Stimulated activated CD4-positive, alpha-beta T cell treated with anti-CD3 and anti-CD28 coated beads, Interleukin-2, amount 100 ng/mL, for 48 hours (primary cell): Measurements from ENCODE around the gene ABCG1.

ENCODE experiments used
- DNase-seq, 2 donors: peaks; one replicate each; pipeline ENCODE4 v3.0.0-alpha.2; 2020

ABCG1 gene

GRCh38 chr21:42336054-42336453 lies 117.1 kb downstream of the ABCG1 start:
- DNase-seq = no peak

GRCh38 chr21:42337276-42337675 lies 118.3 kb downstream of the ABCG1 start:
- DNase-seq = no peak

DNA sequence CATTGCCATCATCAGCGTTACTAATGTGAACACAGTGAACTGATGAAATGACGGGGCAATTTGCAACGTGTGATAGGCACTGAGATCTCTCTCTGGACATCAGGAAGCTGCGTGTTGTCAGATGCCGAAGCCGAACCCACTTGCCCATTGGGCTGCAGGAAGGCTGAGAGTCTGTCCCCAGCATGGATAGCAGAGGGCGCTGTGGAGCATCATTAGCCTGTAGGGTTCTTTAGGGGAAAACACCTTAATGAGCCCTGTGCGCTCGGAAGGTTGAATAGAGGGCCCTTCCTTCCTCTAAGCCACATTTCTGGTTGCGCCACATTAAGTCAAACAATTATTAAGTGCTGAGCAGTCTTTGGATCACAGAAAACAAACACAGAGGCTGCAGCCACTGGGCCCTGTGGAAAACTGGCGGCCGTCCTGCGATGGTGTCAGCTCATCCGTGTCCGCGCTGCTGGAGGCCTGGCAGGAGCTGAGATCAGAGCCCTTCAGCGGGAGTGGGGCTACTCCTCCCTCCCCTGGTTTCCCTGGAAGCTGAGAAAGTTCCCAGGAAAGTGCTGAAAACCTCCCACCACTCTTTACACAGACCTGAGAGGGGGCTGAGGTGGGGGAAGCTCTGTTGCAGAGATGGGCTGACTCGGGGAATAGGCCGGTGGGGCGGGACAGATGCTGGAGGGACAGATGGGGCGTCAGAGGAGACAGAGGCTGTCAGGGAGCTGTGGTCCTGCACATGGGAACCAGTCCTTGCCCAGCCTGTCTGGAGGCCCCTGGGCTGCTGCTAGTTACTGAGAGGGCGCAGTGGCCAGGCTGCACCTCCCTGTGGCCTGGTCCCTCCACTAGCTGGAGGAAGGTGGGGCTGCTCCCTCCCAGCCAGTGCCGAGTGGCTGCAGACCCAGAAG lies 119.1 kb downstream of the ABCG1 start:
- DNase-seq = peak; percentile 79 to 82

- no peak for DNase-seq
Measured at GRCh38 chr21:42338729-42339715, 120.1 kb downstream of the ABCG1 start.

GRCh38 chr21:42340187-42341050 lies 121.5 kb downstream of the ABCG1 start:
- DNase-seq = no peak

DNA sequence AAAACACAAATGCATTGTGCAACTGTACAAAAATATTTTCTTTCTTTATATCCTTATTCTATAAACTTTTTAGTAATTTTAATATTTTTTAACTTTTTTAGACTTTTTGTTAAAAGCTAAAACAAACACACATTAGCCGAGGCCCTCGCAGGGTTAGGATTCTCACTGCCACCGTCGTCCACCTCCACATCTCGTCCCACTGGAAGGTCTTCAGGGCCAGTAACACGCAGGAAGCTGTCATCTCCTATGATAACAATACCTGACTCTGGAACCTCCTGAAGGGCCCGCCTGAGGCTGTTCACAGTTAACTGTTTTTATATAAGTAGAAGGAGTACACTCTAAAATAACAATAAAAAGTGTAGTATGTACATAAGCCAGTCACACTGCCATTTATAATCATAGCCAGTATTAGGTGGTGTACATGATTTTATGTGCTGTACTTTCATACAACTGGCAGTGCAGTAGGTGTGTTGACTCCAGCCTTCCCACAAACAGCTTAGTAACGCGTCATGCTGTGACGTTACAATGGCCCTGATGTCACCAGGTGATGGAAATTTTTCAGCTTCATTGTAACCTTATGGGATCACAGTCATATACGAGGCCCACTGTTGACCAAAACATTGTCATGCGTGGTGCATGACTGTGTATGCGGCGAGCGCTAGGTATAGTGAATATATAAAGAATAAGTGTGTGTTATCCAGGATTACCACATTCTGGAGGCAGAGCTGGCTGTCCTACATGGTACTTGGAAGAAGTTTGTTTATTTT lies 123.0 kb downstream of the ABCG1 start:
- no peak for DNase-seq

GRCh38 chr21:42343101-42343500 lies 124.2 kb downstream of the ABCG1 start:
- no peak for DNase-seq

- no peak for DNase-seq
Measured at GRCh38 chr21:42343556-42343955, 124.6 kb downstream of the ABCG1 start.

- no peak for DNase-seq
Measured at GRCh38 chr21:42343963-42344510, 125.1 kb downstream of the ABCG1 start.

GRCh38 chr21:42344631-42345030 lies 125.7 kb downstream of the ABCG1 start:
- DNase-seq = no peak

GRCh38 chr21:42346441-42346840 lies 127.5 kb downstream of the ABCG1 start:
- no peak for DNase-seq
